ENCODE data around the gene NOXO1. TPM values are rescaled to one million over a fixed set of nuclear protein-coding genes. Genes with fewer than 3 reads are reported as not detected.
A peak's percentile ranks its signal among the peaks of the same experiment; 100 is the strongest.

The NOXO1 gene
- total RNA-seq, 2 donors from 2014 or later = 0.42 TPM; not detected in 1

GRCh38 chr16:2026461-2027023 lies 45.3 kb upstream of the NOXO1 start, which contains the start of gene NHERF2:
TSS of gene NHERF2 (plus strand) at chr16:2026902. CDS start at chr16:2027006, 104 bp downstream.
- H3K4me3 ChIP-seq (ENCODE audit: low read length) = peak within 1 kb of the TSS; percentile 72
- no peak within 1 kb of the TSS for H3K27ac ChIP-seq (ENCODE audit: low read depth, low read length)
- no peaks in the 10 kb centered on the region for H3K36me3 Mint-ChIP-seq (ENCODE audit: low read depth)
- 13 to 74% methylated on average over 9 to 57 of the region's 59 CpGs for WGBS, 2 experiments (ENCODE audit: insufficient coverage in 1 of 2, insufficient read length in 1 of 2)
- H3K27me3 ChIP-seq (ENCODE audit: control insufficient read depth, insufficient read depth, low read length, poor library complexity, severe bottlenecking) = peaks cover 8% of the 10 kb centered on the region
- H3K9me3 ChIP-seq (ENCODE audit: control insufficient read depth, low read length) = no peaks in the 10 kb centered on the region
- peaks cover 7% of the 10 kb centered on the region for H3K4me1 Mint-ChIP-seq
- H3K4me3 Mint-ChIP-seq = peak within 1 kb of the TSS; percentile 67
- TF ChIP-seq CTCF (conservative IDR thresholded peaks at IDR 0.05) = no peak
- H3K9ac ChIP-seq (ENCODE audit: extremely low read depth, low read length, poor library complexity, severe bottlenecking) = no peak within 1 kb of the TSS
- DNase-seq = peak; percentile 78
- peaks cover 3% of the 10 kb centered on the region for H3K4me1 ChIP-seq (ENCODE audit: control insufficient read depth, insufficient read depth, low read length)
- peak within 1 kb of the TSS; percentile 36 for H3K27ac Mint-ChIP-seq
- peaks cover 44% of the 10 kb centered on the region for H3K27me3 Mint-ChIP-seq (ENCODE audit: insufficient read depth)
- H3K36me3 ChIP-seq (ENCODE audit: control insufficient read depth, insufficient read depth, low read length) = peaks cover 5% of the 10 kb centered on the region
- no peaks in the 10 kb centered on the region for H3K9me3 Mint-ChIP-seq

- no peaks in the 10 kb centered on the region for H3K9me3 Mint-ChIP-seq
- peaks cover 50% of the 10 kb centered on the region for H3K27me3 Mint-ChIP-seq (ENCODE audit: insufficient read depth)
- TF ChIP-seq CTCF (conservative IDR thresholded peaks at IDR 0.05) = no peak
- H3K27ac Mint-ChIP-seq = no peak overlapping the region
- no peak for DNase-seq
- Histone ChIP-seq H3K27me3 (ENCODE audit: control insufficient read depth, insufficient read depth, low read length, poor library complexity, severe bottlenecking) (peaks cover 14% of the 10 kb centered on the region), H3K9me3 (ENCODE audit: control insufficient read depth, low read length) (no peaks in the 10 kb centered on the region), H3K27ac (ENCODE audit: low read depth, low read length) (no peak overlapping the region), H3K36me3 (ENCODE audit: control insufficient read depth, insufficient read depth, low read length) (peaks cover under 1% of the 10 kb centered on the region), H3K4me3 (ENCODE audit: low read length) (no peak overlapping the region), H3K9ac (ENCODE audit: extremely low read depth, low read length, poor library complexity, severe bottlenecking) (no peak overlapping the region), H3K4me1 (ENCODE audit: control insufficient read depth, insufficient read depth, low read length) (peaks cover 3% of the 10 kb centered on the region)
- no peaks in the 10 kb centered on the region for H3K36me3 Mint-ChIP-seq (ENCODE audit: low read depth)
- 88 to 90% methylated on average over 6 to 16 of the region's 16 CpGs for whole genome bisulfite sequencing, 2 experiments (ENCODE audit: insufficient coverage in 1 of 2, insufficient read length in 1 of 2)
- H3K4me3 Mint-ChIP-seq = peak overlapping the region; percentile 29
- peaks cover 7% of the 10 kb centered on the region for H3K4me1 Mint-ChIP-seq
Observed at GRCh38 chr16:2025878-2026460, 44.7 kb upstream of the NOXO1 start.

GRCh38 chr16:2025251-2025650 lies 44.0 kb upstream of the NOXO1 start:
- Histone ChIP-seq H3K9ac (ENCODE audit: extremely low read depth, low read length, poor library complexity, severe bottlenecking) (no peak overlapping the region), H3K27me3 (ENCODE audit: control insufficient read depth, insufficient read depth, low read length, poor library complexity, severe bottlenecking) (peaks cover 21% of the 10 kb centered on the region), H3K4me1 (ENCODE audit: control insufficient read depth, insufficient read depth, low read length) (peaks cover 3% of the 10 kb centered on the region), H3K9me3 (ENCODE audit: control insufficient read depth, low read length) (no peaks in the 10 kb centered on the region), H3K36me3 (ENCODE audit: control insufficient read depth, insufficient read depth, low read length) (no peaks in the 10 kb centered on the region), H3K27ac (ENCODE audit: low read depth, low read length) (no peak overlapping the region), H3K4me3 (ENCODE audit: low read length) (no peak overlapping the region)
- peaks cover 7% of the 10 kb centered on the region for H3K4me1 Mint-ChIP-seq
- no peak overlapping the region for H3K27ac Mint-ChIP-seq
- 92 to 95% methylated on average over 10 to 14 of the region's 14 CpGs for WGBS, 2 experiments (ENCODE audit: insufficient coverage in 1 of 2, insufficient read length in 1 of 2)
- no peaks in the 10 kb centered on the region for H3K9me3 Mint-ChIP-seq
- peak overlapping the region; percentile 29 for H3K4me3 Mint-ChIP-seq
- H3K27me3 Mint-ChIP-seq (ENCODE audit: insufficient read depth) = peaks cover 57% of the 10 kb centered on the region
- no peaks in the 10 kb centered on the region for H3K36me3 Mint-ChIP-seq (ENCODE audit: low read depth)
- no peak for TF ChIP-seq CTCF (conservative IDR thresholded peaks at IDR 0.05)
- no peak for DNase-seq
